AG20443 (cell line): Measurements from ENCODE around the gene PXMP4.
A peak's percentile ranks its signal among the peaks of the same experiment; 100 is the strongest.

Experiments used
- DNase-seq: peaks from one replicate; pipeline ENCODE4 v3.0.0; 2012; ENCODE audit warnings: low spot score, mixed read lengths

PXMP4 gene

DNA sequence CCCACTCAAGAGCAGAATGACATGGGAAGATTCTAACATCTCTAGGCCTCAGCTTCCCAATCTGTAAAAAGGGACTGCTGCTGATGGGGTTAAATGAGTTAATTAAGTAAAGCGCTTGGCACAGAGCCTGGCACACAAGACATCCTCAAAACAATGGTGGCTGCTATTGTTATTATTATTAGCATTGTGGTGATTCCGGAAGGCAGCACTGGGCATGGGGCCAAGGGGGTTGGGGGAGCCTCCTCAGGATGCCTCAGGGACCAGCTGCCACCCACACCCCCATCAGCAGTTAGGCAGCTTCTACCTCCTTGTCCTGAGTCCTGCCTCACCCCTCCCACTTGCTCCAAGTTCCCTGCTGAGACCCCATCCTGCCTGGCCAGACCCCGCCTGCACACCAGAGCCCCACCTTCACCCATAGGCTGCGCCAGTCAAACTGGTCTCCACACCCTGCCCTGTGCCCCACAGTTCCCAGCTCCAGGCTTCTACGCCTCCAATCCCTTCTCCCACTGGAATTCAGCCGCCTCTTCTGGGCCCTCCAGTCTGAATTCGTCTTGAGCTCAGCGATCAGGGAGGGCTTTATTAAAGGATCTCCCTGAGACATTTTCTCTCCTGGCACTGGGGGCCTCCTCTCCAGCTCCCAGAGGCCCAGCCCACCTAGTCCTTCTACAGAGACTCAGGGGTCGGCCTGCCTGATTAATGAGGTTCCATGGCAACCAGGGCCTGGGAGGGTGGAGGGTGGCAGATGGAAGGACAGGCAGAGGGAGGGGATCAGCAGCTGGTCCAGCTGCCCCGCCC, 35.4 kb downstream of the PXMP4 start:
- DNase-seq, result no peak

DNA sequence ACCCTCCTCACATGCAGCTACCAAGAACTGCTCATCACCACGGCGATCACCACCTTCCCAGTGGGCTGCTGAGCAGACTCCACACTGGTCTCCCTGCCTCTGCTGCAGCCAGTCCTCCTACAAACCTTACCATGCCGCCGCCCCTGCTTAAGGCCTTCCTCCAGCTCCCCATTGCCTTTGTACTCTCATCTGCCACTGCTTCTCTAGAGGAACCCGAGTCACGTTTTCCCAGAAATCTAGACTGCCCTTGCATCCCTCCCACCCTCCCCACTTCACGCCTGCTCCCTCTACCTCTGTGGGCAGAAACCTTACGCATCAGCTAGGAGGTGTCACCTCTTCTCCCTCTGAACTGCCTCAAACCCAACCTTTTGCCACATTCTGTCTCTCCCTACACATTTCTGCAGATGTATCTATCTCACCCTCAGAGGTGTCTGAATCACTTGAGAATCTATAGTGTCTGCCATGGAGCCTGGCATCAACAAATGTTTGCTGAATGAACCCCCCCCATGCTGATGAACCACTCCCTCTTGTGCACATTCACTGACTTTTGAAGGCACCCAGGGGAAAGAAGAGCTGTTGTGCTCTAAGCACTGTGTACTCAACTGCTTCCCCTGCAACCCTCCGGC, 38.3 kb downstream of the PXMP4 start:
- no peak for DNase-seq

DNA sequence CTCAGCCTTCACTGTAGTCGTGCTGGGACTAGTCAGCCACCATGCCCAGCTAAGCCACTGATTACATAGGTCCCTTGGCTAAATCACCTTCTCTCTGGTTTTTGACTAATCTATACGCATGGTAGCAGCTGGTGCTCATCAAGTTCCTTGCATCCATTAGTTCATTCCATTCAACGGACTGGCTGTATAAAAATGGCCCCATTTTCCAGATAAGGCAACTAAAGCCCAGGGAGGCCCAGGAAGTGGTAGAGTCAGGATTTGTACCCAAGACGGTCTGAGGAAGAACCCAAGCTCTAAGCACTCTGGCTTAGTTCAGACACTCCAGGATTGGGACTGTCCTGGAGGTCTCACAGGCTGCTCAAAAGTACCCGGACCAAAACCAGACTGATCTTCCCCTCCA, 38.8 kb downstream of the PXMP4 start:
- DNase-seq, result no peak

DNA sequence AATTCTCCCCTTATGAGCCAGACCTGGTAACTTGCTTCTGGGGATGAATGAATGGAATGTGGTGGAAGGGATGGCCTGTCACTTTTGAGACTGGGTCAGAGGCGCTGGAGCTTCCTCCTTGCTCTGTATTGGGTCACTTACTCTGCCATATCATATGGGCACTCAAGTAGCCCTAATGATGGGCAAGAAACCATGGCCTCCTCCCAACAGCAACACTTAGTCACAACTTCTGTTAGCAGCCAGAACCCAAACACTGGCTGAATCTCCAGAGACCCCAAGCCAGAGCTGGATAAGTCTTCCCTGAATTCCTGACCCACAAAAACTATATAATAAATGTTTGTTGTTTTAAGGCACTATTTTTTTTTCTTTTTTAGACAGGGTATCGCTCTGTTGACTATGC, 39.4 kb downstream of the PXMP4 start:
- DNase-seq, result peak; percentile 43

DNA sequence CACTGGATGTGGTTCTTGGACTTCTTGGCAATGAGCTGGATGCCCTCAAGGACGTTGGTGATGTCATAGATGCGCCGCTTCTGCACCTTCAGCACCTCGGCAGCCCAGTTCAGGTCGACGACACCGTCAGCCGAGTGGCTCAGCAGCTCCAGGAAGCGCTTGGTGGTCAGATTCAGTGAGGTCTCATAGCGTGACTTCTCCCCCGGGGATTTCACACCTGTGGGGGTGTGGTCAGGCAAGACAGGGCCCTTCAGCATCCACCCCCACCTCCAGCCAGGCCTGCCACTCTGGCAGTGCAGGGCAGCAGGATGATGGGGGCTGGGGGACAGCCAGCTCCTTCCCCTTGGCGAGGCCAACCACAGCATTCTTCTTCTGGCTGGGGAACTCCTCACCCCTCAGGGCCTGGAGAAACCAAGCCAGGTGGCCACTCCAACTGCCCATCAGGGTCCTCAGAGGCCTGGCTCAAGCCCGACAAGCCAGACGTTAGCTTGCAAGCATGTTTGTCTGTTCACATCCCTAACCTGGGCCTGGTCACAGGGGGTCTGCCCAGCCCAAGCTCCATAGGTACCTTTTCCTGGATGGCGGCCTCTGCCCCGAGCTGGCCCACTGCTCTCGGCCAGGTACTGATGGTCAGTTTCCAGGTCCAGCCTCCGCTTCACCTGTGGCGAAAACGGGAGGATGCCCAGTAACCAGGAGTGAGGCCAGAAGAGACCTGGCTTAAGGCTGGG, 40.2 kb downstream of the PXMP4 start:
- no peak for DNase-seq

DNA sequence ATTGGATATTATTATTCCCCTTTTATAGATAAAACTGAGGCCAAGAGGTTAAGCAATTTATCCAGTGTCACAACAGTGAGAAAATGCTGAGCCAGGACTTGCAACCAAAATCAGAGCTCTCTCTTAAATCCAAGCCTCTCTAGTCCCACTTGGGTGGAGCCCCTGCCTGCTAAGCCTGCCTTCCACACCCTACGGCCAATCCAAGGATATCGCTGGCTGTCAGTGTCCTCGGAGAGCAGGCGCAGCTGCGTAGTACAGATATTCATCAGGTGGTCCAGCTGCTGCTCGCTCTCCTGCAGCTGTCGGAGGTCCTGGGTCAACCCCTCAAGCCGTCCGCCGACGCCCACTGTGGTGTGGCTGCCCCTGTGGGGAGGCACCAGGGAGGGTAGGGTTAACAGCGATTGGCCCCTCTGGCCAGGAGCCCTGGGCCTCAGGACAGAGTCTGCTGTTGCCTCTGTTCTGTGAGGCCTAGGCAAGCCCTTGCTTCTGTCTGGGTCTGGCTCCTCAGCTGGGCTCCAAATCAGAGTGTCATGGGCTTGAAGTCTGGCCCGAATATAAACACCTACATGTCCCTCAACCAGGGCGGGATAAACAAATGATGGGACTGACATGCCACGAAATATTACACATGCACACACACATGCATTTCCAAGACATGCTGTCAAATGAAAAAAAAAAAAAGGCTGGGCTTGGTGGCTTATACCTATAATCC, 42.0 kb downstream of the PXMP4 start:
- DNase-seq, result no peak

DNA sequence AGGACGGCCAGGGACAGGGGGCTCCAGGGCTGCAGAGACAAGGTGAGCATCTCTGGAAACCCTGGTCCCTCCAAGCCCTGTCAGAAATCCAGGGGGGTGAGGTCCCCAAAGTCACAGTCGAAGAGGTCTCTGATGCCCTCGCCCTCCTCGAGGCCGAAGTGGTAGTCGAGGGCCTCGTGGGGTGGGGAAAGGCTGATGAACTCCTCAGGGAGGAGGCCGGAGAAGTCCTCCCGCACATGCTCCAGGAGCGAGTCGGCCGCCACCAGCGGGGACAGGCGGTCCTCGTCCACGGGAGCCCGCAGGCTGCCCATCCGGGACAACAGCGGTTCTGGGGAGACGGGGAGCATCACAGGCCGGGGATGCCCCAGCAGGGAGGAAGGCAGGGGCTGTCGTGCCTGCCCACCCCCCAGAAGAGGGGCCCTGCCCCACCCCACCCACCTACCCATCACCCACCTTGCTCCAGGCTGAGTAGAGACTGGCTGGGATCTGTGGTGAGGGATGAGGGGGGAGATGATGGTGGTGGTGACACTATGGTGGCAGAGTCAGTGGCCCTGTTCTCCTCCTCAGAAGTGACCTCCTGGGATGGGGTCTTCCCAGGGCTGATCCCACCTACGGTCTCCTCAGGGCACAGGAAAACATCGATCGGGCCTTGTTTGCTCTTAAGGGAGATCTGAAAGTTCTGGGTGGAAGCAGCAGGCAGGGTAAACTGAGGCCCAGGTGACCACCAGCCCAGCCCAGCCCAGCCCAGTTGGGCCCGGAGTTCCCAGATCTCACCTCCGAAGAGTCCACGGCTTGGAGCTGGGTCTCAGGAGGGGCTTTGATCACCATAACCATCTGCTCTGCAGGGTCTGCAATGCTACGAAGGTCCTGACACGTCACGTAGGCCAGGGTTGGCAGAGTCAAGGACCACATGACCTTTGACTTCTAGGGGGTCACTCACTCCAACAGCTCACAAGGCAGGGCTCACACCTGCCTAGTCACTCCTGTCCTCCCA, 43.2 kb downstream of the PXMP4 start:
- no peak for DNase-seq

DNA sequence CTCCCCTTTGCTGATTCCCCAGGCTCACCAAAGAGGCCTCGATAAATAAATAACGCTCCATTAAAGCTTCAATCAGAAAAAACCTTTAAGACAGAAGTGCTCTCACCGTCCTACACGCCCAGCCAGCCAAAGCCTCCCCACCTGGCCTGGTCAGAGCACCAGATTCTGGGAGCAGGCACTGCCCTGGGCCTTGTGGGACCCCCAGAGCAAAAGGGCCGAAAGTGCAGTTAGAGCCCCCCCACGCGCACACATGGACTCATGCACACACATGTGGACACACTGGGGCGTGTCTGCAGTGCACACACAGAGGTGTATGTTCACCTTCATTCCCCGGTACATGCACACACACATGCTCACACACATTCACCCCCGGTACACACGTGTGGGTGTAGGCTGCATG, 44.0 kb downstream of the PXMP4 start:
- DNase-seq, result no peak

DNA sequence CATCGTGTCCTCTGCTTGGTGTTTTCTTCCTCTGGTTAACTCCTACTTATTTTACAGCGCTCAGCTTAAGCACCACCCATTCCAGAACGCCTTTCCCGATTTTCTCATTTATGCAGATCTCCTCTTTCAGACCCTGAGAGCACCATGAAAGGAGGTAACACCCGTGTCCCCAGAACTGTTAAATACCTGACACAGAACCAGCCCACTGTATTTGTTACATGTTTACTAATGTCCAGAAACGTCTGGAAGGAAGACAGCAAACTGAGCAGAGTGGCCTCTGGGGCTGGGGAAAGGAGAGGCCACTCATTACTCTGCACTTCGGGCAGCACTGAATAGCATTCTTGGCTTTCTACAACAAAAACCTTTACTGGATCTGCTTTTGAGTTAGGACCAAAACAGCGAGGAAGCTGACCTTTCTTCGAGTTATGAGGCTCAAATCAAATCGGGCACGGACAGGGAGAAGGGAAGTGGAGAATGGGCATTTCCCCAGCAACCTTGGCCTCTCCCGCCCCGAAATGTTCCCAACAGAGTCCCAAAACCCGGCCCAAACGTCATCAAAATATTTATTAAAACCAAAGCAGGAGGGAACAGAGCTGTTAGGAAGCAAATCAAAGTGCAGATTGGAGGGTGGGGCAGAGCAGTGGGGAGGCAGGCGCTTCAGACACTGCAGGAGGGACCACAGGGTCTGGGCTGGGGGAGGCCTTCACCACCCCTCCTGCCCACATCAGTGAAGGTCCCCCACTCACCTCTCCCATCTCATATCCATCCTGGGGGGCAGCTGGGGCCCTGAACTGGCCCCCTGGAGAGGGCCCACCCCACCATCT, 44.8 kb downstream of the PXMP4 start:
- DNase-seq, result no peak

DNA sequence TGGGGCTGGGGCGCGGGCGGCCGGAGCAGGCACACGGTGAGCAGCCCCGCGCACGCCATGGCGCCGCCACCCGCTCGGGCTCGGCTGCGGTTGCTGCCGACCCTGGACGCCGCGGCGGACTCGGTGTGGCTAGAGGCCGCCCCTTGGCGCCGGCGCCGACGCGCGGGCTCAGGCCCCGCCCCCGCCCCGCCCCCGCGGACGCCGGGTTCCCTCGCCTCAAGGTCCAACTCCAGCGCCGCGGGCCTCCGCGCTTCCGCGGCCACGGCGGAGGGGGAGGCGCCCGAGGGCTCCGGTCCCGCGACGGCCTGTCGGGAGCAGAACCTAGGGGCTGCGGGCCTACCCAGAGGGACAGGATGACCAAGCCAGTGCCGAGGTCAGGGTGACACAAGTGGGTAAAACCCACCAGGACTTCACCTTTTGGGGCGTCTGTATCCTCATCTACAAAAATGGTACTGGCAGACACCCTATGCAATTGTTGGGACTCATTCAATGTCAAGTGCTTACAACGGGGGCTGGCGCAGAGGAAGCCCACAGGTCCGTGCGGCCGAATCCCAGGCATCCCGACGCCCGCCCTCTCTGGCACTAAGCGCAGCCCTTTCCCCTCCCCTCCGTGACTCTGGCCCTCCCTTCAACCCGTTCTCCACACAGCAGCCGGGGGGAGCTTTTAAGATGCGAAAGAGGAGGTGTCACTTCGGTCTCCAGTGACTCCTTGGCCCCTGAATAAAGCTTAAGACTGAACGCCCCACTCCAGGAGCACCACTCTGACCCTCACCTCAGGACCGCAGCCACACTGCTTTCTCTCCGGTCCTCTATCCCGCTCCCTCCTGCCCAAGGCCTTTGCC, 45.6 kb downstream of the PXMP4 start, which contains the start of gene NECAB3:
NECAB3 (minus strand) TSS at position 135 of the 842 bp plus-strand sequence; CDS start at position 59, 76 bp downstream.
- DNase-seq, result peak; percentile 95

DNA sequence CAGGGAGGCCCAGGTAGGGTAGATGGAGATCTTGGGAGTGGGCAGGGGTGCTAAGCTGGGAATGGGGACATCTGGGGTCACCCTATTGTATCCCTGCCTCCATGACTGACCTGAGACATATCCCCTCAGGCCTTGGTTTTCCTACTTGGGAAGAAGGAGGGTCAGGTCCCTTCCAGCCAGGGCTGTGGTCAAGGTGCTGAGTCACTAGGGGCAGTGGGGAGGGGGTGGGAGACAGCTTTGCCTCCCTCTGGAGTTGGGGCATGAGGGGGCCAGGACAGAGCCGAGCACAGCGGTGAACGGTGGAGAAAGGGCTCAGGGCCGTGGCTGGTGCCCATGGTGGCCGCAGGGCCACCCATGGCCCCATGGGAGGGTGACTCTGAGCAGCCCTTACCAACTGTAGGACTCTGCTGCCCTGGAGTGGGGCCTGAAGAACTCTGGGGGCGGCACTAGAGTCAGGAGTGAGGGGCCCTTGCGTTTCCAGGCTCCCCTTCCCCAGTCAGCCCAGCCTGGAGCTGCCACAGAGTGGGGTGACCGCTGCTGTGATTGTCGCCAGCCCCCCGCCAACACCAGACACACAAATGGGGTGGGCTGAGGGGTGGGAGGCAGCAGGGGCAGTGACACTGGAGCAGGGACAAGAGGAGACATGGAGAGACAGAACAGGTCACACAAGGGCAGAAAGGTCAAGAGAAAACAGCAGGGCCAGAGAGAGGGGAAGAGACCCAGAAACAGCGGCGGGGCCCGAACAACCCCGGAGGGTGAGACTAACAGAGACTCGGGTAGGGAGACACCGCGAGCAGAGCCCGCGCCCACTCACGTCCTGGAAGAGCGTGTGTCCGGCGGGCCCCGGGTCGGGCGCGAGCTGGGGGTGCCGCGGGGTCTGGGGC, 46.5 kb downstream of the PXMP4 start:
- DNase-seq, result peak; percentile 20

DNA sequence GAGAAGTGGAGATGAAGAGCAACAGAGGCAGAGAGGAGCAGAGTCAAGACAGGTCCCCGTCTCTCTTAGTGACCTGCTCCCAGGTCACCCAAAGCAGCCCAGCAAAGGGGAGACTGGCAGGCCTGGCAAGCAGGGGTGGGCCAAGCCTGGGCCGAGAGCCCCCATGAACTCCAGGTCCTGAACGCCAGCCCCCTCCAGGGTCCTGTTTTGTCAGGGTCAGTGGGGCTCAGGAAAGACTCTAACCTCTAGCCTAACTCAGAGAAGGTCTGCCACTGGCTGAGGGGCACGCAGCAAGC, 47.0 kb downstream of the PXMP4 start:
- DNase-seq, result no peak

DNA sequence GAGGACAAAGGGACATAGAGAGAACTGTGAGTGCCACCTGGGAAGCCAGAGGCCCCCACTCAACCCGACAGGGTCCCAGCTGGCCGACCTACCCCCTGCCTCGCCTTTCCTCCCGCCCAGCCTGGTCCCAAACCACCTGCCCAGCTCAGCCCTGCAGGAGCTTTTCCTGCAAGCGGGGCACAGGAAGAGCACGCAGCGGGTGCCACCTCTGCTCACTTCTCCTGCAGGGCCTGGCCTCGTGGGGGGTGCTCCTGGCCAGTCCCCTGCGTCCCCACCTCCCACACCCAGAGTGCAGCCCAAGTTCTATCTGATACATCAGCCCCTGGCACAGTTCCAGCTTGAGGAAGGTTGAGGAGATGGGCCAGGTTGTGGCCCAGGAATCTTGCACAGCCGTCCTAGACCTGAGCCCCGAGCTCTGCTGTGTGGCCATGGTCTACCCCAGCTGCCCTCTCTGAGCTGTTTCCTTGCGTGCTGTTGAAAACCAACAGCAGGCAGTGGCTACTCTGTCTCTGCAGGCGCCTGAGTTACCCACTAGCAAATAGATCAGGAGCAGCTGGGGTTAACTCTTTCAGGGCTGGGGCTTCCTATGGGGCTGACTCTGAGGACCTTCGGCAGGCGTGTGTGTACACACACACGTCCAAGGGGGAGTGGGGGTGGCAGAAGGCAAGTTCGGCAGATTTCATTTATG, 47.5 kb downstream of the PXMP4 start:
- DNase-seq, result peak; percentile 32

DNA sequence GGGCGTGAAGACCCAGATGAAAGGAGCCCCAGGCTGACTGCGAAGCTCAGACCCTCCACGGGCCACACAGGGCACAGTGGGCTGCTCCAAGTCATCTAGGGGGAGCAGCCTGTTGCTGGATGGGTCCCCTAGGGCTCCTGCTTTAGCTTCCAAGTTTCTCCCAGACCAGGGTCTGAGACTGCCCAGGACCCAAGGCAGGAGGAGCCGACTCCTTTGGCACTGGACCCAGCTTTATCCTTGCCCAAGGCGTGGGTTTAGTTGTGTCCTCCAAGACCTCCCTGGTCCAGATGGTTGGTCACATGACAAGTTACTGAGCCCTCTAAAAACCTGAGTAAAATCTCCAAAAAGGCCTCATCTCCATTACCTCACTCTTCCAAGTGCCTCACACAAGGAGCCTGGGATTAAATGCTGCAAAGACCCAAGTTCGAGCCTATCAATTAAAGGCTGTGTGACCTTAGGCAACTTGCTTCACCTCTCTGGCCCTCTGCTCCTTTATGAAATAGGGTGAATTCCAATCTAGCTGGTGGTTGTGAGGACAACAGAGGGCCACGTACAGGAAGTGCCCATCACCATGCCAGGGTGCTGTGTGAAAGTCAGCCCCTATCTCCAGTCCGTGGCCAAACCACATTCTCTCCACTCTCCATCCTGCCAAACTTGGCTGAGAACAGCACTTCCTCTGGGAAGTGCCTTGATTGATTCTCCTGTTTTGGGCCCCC, 48.4 kb downstream of the PXMP4 start:
- DNase-seq, result no peak

DNA sequence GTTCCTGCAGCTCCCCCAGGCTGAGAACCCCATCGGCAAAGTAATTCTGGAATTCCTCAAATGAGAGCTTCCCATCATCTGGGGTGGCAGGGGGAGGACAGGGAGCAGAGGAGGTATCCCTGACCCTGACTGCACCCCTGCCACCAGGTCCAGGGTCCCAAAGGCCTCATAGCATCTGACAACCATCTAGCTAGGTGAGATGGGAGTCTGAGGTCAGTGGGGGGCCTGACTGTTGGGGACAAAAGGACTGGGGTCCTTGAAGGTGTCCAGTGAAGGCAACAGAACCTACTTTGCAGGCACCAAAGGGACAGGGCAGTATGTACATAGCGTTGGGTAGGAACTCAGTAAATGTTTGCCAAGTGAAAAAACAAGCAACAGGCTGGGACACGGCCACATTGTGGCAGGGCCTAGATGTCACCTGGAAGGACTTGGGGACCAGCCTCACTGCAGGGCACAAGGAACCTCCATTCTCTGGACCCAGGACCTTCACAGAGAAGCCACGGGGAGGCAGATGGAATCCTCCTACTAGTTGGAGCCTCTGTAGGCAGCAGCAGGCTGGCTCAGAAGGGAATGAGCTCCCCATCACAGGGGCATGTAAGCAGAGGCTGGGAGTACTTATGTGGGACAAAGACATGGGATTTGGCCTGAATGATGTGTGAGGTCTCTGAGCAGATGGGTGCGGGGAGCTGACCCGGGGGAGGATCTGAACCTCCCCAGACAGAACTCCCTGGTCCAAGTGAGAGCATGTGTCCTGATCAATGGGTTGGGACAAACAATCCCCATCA, 49.2 kb downstream of the PXMP4 start:
- no peak for DNase-seq

DNA sequence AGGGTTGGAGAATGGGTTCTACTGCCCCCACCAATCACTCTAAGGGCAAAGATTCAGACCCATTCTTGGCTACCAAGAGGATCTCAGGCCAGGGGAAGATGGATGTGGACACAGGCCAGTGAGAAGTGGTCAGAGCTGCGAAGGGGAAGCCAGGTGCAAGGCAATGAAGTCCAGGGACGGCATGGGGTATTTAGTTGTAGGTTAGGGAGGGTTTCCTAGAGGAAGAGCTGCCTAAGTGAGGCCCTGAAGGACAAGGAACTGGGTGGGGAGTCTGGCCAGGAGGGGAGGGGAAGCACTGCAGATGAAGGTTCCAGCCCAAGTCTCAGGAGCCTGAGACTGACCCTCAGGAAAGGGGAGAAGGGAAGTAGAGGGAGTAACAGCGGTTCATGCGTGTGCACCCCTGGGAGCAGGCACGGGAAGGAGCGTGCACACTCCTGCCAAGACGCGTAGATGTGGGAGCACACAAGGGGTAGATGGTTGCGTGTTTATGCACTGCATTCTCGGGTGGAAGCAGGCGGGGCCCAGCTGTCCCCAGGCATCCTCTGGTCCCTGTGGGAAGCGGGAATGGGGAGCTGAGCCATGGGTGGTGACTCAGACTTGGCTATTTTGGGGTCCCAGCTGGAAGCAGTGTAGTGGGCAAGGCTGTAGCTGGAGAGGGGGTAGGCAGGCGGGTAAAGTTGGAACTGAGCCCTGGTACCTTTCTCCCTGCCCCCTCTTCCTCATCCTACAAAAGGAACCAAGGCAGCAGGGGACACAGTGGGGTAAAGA, 50.1 kb downstream of the PXMP4 start:
- no peak for DNase-seq
